Bronchial epithelial cell (primary cell): ENCODE data around the gene COBL. TPM values are rescaled to one million over a fixed set of nuclear protein-coding genes. Genes with fewer than 3 reads are reported as not detected.

Experiments used
- DNase-seq: peaks from one replicate; pipeline ENCODE4 v3.0.0-alpha.2; 2010; ENCODE audit warnings: low read depth
- FAIRE-seq: peaks from 2 replicates; lab custom pipeline; 2011; peaks lifted over from hg19 to GRCh38; lab: Jason Lieb, UNC
- H3K27me3 ChIP-seq: 2 replicates; pipeline ENCODE4 v1.5.1; 2011; ENCODE audit warnings: low read length; ENCODE audit not compliant: control insufficient read depth, insufficient read depth
- H3K36me3 ChIP-seq: 2 replicates; pipeline ENCODE4 v1.5.1; 2011; ENCODE audit warnings: low read length; ENCODE audit not compliant: control insufficient read depth, insufficient read depth
- H3K4me3 ChIP-seq: 2 replicates; pipeline ENCODE4 v1.5.1; 2011; ENCODE audit warnings: mild to moderate bottlenecking, low read depth, low read length, control low read depth
- total RNA-seq: library from RNA; depleted of rRNA; stranded (reverse); fragments of >200 nt; gene quantifications from 2 replicates; pipeline ENCODE4 v1.2.1, GENCODE V29; 2014
- TF ChIP-seq, protein P1 (sequence below): IDR thresholded peaks from 2 replicates; pipeline ENCODE4 v1.5.1; 2011; ENCODE audit warnings: mild to moderate bottlenecking, moderate library complexity, low read length, control low read depth, inconsistent platforms; ENCODE audit not compliant: insufficient read depth, severe bottlenecking

Gene COBL
- total RNA-seq, 1 donor from 2014 or later = 1.1 TPM

DNA sequence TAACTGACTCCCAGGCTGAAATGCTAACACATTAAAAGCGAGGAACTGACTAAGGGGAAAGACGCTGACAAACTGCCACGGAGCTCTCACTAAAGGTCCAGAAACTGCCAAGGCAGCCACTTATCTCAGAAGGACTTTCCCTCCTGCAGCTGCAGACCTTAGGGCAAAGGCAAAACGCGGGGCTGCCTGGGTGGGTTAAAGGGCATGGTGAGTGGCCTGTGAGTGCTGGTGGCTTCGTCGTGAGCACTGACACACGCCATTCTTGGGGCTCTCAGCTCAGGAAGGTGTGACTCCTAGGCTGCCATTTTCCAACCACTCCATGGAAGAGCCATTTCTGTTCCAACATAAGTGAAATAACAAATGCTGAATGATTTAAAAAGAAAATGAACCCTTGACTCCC, 232.5 kb downstream of the COBL start:
- Histone ChIP-seq H3K27me3 (no peaks in the 10 kb centered on the region), H3K36me3 (no peaks in the 10 kb centered on the region), H3K4me3 (no peak overlapping the region)
- FAIRE-seq = no peak
- no peak for DNase-seq
- TF ChIP-seq, protein P1, sequence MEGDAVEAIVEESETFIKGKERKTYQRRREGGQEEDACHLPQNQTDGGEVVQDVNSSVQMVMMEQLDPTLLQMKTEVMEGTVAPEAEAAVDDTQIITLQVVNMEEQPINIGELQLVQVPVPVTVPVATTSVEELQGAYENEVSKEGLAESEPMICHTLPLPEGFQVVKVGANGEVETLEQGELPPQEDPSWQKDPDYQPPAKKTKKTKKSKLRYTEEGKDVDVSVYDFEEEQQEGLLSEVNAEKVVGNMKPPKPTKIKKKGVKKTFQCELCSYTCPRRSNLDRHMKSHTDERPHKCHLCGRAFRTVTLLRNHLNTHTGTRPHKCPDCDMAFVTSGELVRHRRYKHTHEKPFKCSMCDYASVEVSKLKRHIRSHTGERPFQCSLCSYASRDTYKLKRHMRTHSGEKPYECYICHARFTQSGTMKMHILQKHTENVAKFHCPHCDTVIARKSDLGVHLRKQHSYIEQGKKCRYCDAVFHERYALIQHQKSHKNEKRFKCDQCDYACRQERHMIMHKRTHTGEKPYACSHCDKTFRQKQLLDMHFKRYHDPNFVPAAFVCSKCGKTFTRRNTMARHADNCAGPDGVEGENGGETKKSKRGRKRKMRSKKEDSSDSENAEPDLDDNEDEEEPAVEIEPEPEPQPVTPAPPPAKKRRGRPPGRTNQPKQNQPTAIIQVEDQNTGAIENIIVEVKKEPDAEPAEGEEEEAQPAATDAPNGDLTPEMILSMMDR = no peak

DNA sequence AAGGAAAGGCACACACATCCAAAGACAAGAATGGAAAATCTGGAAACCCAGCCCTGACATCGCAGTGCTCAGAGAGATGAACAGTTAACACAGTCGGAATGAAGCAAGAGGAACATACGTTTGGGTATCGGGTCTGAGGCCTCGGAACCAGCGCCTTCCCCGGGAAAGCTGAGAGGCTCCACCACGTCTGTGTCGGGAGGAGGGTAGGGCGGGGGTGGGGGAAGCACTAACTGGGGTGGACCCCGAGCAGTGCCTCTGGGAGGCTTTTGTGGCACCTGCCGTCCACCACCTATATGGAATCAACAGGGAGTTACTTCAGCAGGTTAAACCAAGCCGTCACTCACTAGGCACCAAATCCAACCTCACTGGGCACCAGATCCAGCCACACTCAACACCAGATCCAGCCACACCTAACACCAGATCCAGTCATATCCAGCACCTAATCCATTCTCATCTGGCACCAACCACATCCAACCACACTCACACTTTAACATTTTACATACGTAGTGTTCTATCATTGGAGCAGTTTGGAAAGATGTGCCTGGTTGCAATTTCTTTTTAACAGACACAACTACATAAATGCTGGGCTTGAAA, 233.6 kb downstream of the COBL start:
- no peak for FAIRE-seq

DNA sequence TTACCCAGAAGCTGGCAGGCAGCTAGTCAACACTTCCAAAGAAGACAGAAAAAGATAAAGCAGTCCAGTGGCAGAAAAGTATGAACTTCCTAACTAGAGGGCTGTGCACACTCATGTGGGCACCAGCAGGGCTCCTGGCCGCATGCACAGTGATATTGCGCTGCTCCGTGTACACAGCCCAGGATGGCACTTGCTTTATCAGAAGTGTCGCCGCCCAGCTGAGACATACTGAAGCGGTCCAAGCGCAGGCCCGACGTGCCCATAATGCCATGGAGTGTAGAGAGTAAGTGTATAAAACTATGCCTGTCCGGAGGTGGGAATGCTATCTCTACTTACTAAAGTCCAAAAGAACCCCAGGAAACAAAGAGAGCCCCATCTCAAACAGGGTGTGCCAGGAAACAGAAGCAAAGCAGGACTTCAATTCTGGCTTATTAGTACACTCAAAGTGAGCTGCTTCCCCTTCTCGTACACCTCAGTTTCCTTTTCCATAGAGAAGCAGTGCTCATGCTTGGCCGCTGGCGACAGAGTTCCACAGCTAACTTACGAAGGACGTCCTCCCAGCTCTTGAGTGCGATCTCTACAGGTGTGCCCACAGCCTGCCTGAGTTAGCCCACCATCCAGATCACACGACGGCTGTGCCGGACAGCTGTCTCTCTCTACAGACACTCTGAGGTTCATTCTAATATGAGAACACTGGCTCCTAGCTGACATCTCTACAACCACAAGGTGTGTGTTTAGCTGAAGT, 234.3 kb downstream of the COBL start:
- TF ChIP-seq, protein P1 = no peak
- no peak overlapping the region for H3K4me3 ChIP-seq
- H3K36me3 ChIP-seq = no peaks in the 10 kb centered on the region
- DNase-seq (no peak), FAIRE-seq (no peak)
- peaks cover 2% of the 10 kb centered on the region for H3K27me3 ChIP-seq

More for the DNA sequence above, 233.6 kb downstream of the COBL start:
- Histone ChIP-seq H3K36me3 (no peaks in the 10 kb centered on the region), H3K4me3 (no peak overlapping the region), H3K27me3 (no peaks in the 10 kb centered on the region)
- TF ChIP-seq, protein P1 = no peak
- no peak for DNase-seq

DNA sequence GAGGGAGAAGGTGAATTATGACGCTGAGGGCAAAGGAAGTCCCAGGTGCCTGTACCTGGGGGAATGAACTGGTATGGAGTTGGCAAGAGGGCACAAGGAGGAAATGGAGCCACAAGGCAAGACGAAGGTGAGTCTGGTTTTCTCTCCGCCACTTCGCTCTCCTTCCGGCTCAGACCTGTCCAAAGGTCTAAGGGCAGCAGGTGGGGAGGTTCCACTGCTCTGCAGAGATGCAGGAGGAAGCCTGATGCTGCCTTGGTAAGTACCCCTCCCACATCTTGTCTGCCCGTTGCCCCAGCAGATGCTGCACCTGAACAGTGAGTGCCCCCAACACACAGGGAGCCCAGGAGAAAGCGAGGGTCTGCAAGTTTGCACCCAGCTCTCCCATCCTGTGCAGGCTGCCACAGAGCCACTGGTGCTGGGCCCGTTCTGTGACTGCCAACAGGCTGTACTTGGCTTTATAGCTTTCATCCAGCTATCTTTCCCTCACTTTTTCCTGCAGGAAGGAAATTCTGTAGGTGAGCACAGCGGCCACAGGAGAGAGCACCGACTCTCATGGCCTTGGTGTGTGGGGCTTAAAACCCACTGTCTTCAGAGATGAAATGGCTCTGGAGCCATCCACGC, 235.2 kb downstream of the COBL start:
- H3K4me3 ChIP-seq = no peak overlapping the region
- TF ChIP-seq, protein P1 = no peak
- peaks cover 2% of the 10 kb centered on the region for H3K27me3 ChIP-seq
- FAIRE-seq (no peak), DNase-seq (no peak)
- H3K36me3 ChIP-seq = no peaks in the 10 kb centered on the region

DNA sequence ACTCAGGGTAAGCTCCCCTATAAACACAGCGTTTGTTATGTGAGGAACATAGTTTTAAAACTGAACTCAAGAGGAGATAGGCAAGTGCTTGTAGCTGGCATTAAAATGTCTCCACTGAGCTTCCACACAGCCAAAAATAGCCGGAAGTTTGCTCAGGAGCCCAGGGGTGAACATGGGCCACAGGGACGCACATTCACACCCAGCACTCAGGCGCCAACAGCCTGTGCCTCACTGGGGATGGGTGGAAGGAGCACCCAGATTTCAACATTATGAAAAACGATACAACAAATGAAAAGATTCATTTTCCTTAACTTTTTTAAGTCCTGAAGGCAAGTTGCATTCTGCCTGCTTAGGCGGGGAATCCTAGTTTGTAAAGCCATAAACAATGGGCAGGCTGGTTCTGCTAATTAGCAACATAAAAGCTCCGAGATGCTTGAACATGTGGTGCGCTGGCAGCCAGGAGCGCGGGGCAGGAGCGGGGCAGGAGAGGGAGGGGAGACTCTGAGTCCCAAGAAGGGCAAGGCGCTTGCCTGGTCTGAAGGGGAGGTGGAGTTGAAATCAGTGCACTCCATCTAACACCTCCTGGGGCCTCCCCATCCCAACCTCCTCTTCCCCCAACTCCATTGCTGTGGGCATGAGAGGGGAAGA, 235.9 kb downstream of the COBL start:
- DNase-seq = no peak
- Histone ChIP-seq H3K4me3 (no peak overlapping the region), H3K36me3 (no peaks in the 10 kb centered on the region), H3K27me3 (peaks cover 2% of the 10 kb centered on the region)
- TF ChIP-seq, protein P1 = no peak
- FAIRE-seq = no peak
